ENCODE data around the gene ARHGAP8.

Gene ARHGAP8

GRCh38 chr22:44726439-44726838 lies 25.9 kb upstream of the ARHGAP8 start:
- no peak for DNase-seq (ENCODE audit: low read depth)

GRCh38 chr22:44727148-44727547 lies 25.2 kb upstream of the ARHGAP8 start:
- no peak for DNase-seq (ENCODE audit: low read depth)

- DNase-seq (ENCODE audit: low read depth) = no peak
Observed at GRCh38 chr22:44727709-44728108, 24.7 kb upstream of the ARHGAP8 start.

GRCh38 chr22:44728761-44729324 lies 23.5 kb upstream of the ARHGAP8 start:
- no peak for DNase-seq (ENCODE audit: low read depth)

GRCh38 chr22:44729391-44730021 lies 22.9 kb upstream of the ARHGAP8 start:
- DNase-seq (ENCODE audit: low read depth) = no peak

GRCh38 chr22:44730022-44730393 lies 22.4 kb upstream of the ARHGAP8 start:
- DNase-seq (ENCODE audit: low read depth) = no peak

GRCh38 chr22:44730490-44731356 lies 21.7 kb upstream of the ARHGAP8 start:
- no peak for DNase-seq (ENCODE audit: low read depth)

- DNase-seq (ENCODE audit: low read depth) = no peak
Observed at GRCh38 chr22:44731357-44731970, 20.9 kb upstream of the ARHGAP8 start.

GRCh38 chr22:44732017-44732561 lies 20.3 kb upstream of the ARHGAP8 start:
- no peak for DNase-seq (ENCODE audit: low read depth)

GRCh38 chr22:44732661-44733060 lies 19.7 kb upstream of the ARHGAP8 start:
- DNase-seq (ENCODE audit: low read depth) = no peak

- DNase-seq (ENCODE audit: low read depth) = no peak
Observed at GRCh38 chr22:44733426-44734106, 18.8 kb upstream of the ARHGAP8 start.

GRCh38 chr22:44734278-44734677 lies 18.1 kb upstream of the ARHGAP8 start:
- no peak for DNase-seq (ENCODE audit: low read depth)

GRCh38 chr22:44734801-44735517 lies 17.4 kb upstream of the ARHGAP8 start:
- no peak for DNase-seq (ENCODE audit: low read depth)

- peak; percentile 74 for DNase-seq (ENCODE audit: low read depth)
Observed at GRCh38 chr22:44735518-44736428, 16.6 kb upstream of the ARHGAP8 start.

- no peak for DNase-seq (ENCODE audit: low read depth)
Observed at GRCh38 chr22:44736581-44737405, 15.6 kb upstream of the ARHGAP8 start.

GRCh38 chr22:44737406-44738346 lies 14.7 kb upstream of the ARHGAP8 start:
- no peak for DNase-seq (ENCODE audit: low read depth)

- no peak for DNase-seq (ENCODE audit: low read depth)
Observed at GRCh38 chr22:44738347-44738715, 14.0 kb upstream of the ARHGAP8 start.

GRCh38 chr22:44739024-44739423 lies 13.4 kb upstream of the ARHGAP8 start:
- DNase-seq (ENCODE audit: low read depth) = no peak
